VCaP (cell line): ENCODE data around the gene MYH9.
"Not testable (repeated sequence)": the region's sequence is repeated elsewhere in the genome, so short reads cannot be mapped to it uniquely, and the experiment has no call there.

Source experiments
- H3K27ac ChIP-seq: fragments of 450-650 bp; 2 replicates; pipeline ENCODE4 v1.5.1; 2017
- TF ChIP-seq, protein P1 (sequence below): fragments of 450-650 bp; conservative IDR thresholded peaks from 2 replicates; pipeline ENCODE4 v1.5.1; 2017; ENCODE audit warnings: mild to moderate bottlenecking, moderate library complexity

The MYH9 gene

DNA sequence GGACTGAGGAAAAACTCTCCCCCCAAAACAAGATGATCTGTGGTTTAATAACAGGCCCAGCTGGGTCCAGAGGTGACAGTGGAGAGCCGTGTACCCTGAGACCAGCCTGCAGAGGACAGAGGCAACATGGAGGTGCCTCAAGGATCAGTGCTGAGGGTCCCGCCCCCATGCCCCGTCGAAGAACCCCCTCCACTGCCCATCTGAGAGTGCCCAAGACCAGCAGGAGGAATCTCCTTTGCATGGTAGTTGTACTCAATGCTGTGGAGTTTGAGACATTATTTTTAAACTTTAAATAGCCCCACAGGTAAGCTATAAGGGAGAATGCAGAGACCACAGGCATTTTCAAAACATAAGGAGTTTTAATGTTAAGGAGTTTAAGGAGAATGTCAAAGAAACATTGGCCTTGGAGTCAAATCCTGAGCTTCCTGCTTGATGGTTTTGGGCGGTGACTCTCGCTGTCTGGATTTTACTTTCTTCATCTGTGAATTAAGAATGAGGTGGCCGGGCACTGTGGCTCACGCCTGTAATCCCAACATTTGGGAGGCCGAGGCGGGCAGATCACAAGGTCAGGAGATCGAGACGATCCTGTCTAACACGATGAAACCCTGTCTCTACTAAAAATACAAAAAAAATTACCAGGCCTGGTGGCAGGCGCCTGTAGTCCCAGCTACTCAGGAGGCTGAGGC lies 128.0 kb downstream of the MYH9 start:
- H3K27ac ChIP-seq = no peak overlapping the region
- TF ChIP-seq, protein P1, sequence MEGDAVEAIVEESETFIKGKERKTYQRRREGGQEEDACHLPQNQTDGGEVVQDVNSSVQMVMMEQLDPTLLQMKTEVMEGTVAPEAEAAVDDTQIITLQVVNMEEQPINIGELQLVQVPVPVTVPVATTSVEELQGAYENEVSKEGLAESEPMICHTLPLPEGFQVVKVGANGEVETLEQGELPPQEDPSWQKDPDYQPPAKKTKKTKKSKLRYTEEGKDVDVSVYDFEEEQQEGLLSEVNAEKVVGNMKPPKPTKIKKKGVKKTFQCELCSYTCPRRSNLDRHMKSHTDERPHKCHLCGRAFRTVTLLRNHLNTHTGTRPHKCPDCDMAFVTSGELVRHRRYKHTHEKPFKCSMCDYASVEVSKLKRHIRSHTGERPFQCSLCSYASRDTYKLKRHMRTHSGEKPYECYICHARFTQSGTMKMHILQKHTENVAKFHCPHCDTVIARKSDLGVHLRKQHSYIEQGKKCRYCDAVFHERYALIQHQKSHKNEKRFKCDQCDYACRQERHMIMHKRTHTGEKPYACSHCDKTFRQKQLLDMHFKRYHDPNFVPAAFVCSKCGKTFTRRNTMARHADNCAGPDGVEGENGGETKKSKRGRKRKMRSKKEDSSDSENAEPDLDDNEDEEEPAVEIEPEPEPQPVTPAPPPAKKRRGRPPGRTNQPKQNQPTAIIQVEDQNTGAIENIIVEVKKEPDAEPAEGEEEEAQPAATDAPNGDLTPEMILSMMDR = no peak

DNA sequence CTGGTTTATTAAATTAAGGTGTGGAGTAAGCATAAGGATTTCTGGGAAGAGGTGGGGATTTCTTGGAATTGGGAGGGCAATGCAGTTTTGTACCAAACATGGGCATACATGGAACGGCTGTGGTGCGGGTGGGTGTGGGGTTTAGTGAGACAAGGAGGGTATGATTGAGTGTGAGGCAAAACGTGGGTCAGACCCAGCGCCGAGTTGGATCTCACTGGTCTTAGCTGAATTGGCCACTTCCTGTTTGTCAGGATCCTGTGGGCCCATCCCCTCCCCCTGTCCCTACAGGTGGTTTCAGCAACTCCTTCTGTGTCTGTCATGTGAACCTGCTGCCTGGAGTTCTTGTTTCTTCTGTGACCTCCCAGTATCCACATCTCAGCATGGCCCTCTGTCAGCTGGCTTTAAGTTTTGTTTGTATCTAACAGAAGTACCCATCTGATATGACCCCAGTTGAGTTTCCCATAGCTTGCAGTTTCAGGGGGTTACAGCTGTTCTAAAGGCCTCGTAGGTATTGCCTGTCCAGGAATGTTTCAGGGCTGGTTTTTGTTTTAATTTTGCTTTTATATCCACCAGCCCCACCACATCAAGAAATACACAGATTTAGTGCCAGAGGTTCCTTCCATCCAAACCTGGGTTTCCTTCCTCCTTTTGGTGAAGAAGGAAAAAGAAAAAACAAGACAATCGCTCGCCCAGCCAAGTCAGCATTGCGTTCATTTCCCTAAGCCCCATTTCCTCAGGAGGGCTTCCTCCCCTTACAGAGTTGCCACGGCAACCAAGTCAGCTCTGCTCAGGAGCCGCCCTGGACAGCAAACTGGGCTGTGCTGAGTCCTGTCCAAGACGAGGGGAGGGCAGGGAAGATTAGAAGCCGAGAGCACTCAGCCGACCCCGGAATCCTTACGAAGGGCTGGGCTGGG lies 128.8 kb downstream of the MYH9 start:
- TF ChIP-seq, protein P1 = no peak
- H3K27ac ChIP-seq = no peak overlapping the region

DNA sequence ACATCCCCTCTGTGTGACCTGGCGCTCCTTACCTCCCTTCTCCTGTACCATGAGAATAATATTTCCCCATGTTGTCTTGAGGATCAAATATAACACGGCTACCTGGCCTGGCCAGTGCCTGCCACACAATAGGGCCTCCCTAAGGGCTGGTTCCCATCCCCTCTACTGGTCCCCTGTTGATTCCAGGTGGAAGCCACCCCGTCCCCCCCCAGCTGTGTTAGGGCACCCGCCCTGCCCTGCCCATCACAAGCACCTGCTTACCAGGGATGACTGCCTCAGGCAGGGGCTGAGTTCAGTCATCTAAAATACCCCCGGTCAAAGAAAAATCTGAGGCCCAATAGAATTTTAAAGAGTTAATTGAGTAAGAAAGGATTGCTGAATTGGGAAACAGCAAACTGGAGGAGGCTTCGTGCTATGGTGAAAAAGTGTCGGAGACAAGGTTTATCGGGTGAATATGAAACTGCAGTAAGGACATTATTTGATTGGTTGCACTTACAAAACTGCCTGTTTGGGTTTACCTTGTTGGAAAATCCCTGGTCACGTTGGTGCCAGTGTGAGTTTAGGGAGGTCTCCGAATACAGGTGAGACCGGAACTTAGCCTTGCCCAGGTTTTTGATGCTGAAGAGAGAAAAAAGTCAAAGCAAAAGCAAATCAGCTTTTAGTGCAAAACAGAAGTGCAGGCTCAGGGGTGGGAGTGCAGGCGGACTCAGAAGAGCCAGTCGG lies 129.7 kb downstream of the MYH9 start:
- TF ChIP-seq, protein P1 = no peak
- H3K27ac ChIP-seq = no peak overlapping the region

DNA sequence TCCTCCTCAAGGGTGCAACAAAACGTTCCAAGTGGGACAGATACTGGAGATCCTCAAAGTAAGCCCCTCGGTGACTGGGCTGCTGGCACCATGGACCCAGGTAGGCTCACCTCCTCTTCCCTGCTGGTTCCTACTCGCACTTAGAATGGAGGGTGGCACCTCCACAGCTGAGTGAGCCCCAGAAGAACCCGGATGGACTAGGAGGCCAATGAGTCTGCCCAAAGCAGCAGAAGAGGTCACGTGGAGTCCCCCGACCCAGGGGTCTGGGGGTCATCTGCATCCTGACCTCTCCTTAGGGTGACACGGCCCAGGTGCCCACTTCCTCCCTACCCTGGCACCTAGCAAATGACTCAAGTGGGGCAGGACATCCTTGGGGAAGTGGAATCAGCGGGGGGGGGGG lies 130.5 kb downstream of the MYH9 start:
- H3K27ac ChIP-seq = no peak overlapping the region
- TF ChIP-seq, protein P1 = no peak

DNA sequence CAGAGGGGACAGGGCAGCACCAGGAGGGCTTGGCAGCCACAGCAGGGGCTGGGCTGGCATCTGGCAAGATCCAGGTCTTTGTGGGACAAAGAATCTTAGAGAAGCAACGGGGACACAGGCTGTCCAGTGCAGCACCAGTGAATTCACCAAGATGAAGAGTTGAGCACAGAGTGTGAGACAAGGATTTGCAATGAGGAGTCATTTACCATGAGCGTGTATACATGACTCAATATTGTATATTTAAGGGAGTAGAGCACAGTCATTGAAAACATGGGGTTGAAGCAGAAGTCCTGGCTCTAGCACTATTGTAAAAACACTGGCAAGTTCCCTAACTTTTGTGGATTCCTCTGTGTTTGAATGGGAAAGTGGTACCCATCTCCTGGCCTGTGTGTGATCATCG lies 131.3 kb downstream of the MYH9 start:
- TF ChIP-seq, protein P1 = no peak
- no peak overlapping the region for H3K27ac ChIP-seq

DNA sequence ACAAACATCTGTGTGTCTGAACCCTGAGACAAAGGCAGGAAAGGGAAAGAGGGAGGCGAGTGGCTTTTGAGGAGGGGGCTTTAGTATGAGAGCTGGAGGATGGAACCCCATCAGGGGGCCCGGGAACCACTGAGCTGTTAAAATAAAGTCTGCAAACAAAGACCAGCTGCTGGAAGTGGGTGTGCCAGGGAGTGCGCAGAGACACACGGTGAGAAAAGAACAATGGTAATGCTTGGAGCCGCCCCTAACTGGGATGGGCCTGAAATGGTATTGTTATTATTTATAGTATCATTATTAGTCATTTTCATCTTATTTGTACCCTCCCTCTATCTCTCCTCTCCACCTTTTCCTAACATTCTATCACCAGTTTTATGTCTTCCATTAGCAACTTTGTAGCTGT lies 132.2 kb downstream of the MYH9 start:
- not testable (repeated sequence) for H3K27ac ChIP-seq

DNA sequence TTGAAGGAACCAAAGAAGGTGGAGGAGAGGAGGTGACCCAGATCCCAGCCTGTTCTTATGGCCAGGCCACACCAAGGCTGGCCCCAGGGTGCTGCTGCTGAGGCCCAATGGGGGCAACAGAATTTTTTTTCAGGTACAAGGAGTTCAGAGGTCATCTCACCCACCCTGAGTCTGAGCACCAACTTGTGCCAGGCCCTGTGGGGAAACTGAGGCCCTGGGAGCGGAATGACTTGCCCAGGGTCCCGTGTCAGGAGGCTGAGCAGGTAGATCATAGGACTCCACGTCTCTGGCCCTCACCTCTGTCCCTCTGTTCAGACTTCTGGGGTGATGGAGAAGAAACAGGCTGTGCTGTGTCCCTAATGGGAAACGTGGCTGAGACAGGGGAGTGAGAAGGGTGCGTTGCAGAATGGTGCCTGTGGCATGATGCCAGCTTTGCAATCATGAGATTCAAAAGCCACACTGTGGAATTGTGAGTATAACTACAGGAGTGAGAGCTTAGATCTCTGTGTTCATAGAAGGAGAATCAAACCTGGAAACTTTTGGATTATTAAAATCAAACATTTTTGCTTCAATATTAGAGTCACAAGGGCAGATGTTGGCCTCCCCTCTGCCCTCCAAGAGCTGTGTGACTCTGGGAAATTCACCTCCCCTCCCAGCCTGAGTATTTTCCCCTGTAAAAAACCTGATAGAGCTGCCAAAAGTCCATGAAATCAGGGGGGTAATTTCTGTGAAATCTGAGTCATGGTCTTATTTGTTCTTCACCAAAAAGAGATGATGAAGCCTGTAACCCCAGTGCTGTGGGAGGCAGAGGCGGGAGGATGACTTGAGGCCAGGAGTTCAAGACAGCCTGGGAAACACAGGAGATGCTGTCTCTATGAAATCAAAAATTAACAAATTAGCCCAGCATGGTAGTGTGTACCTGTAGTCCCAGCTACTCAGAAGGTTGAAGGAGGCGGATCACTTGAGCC lies 134.0 kb downstream of the MYH9 start:
- no peak overlapping the region for H3K27ac ChIP-seq
- TF ChIP-seq, protein P1 = no peak
